Panc1 (cell line): ENCODE results near the gene ATF7. TPM values are rescaled to one million over a fixed set of nuclear protein-coding genes. Genes with fewer than 3 reads are reported as not detected.

Experiments
- ATAC-seq: fragments of 200-7000 bp; cut with Tn5 transposase; 2 replicates; pipeline ENCODE4 v1.9.1; 2020; ENCODE audit warnings: mild to moderate bottlenecking, moderate library complexity
- BruUV-seq: library from RNA; stranded (reverse); fragments of 400-500 nt; replicated peaks from 2 replicates; lab custom pipeline; 2021; lab: Mats Ljungman, UMichigan
- CTCF ChIA-PET: fragments of 300-600 bp; sonication (Branson Sonifier 250); formaldehyde crosslinking; loops from one replicate; lab custom pipeline; 2022; ENCODE audit warnings: antibody characterized with exemption; lab: Charles Lee
- POLR2A ChIA-PET: fragments of 300-600 bp; sonication (Branson Sonifier 250); formaldehyde crosslinking; loops from one replicate; lab custom pipeline; 2022; ENCODE audit warnings: antibody characterized with exemption; lab: Charles Lee
- DNase-seq: peaks from one replicate; pipeline ENCODE4 v3.0.0-alpha.2; 2010; ENCODE audit warnings: low read depth, low spot score
- H3K27ac ChIP-seq: 2 replicates; pipeline ENCODE4 v1.5.1; 2011; ENCODE audit warnings: mild to moderate bottlenecking, low read length, inconsistent platforms
- H3K27me3 ChIP-seq: fragments of 200-500 bp; sonication (Bioruptor generic); 2 replicates; pipeline ENCODE4 v1.6.0; 2014; ENCODE audit warnings: low read length, inconsistent platforms; ENCODE audit not compliant: control insufficient read depth, insufficient read depth
- H3K36me3 ChIP-seq: fragments of 200-500 bp; sonication (Bioruptor generic); 2 replicates; pipeline ENCODE4 v1.5.1; 2014; ENCODE audit warnings: inconsistent platforms, mild to moderate bottlenecking, low read length, moderate library complexity; ENCODE audit not compliant: control insufficient read depth, insufficient read depth
- H3K4me1 ChIP-seq: 2 replicates; pipeline ENCODE4 v1.5.1; 2011; ENCODE audit warnings: inconsistent platforms, mild to moderate bottlenecking, low read length, moderate library complexity; ENCODE audit not compliant: control insufficient read depth, insufficient read depth
- H3K4me3 ChIP-seq, 2 experiments: 2 replicates each; pipeline ENCODE4 v1.5.1; 2011 to 2012; ENCODE audit warnings: low read depth in 2 of 2, low read length in 2 of 2, mild to moderate bottlenecking in 2 of 2, inconsistent platforms in 1 of 2, moderate library complexity in 1 of 2
- H3K9me3 ChIP-seq: fragments of 200-500 bp; sonication (Bioruptor generic); 2 replicates; pipeline ENCODE4 v1.5.1; 2014; ENCODE audit warnings: low read depth, mild to moderate bottlenecking, inconsistent platforms, low read length, moderate library complexity; ENCODE audit not compliant: control insufficient read depth, insufficient read depth
- POLR2AphosphoS5 ChIP-seq: IDR thresholded peaks from 2 replicates; pipeline ENCODE4 v1.6.1; 2012; ENCODE audit warnings: mild to moderate bottlenecking, low read depth, low read length, moderate library complexity
- REST ChIP-seq, 2 experiments: IDR thresholded peaks; 2 replicates each; pipeline ENCODE4 v1.6.1; 2011 to 2012; ENCODE audit warnings: low read depth in 2 of 2, control low read depth in 1 of 2, low read length in 1 of 2, mild to moderate bottlenecking in 1 of 2, moderate library complexity in 1 of 2; ENCODE audit not compliant: insufficient read depth in 1 of 2
- SIN3A ChIP-seq: IDR thresholded peaks from 2 replicates; pipeline ENCODE4 v1.6.1; 2012; ENCODE audit warnings: low read depth, mild to moderate bottlenecking, low read length, moderate library complexity, borderline replicate concordance; ENCODE audit not compliant: insufficient read depth
- TCF7L2 ChIP-seq: IDR thresholded peaks from 2 replicates; pipeline ENCODE4 v1.6.1; 2011; ENCODE audit warnings: mild to moderate bottlenecking, low read depth, low read length, inconsistent platforms
- in situ Hi-C: cut with HindIII; loops from 2 replicates; pipeline ENCODE4 v1.10.0; 2016; ENCODE audit warnings: low sequenced_read_pairs, low pct_unique_long_range_greater_than_20kb
- intact Hi-C: fragments of 100-400 bp; cut with micrococcal nuclease; formaldehyde crosslinking; loops from one replicate; pipeline ENCODE4 v1.10.0; 2022; ENCODE audit not compliant: unreplicated experiment
- total RNA-seq: library from RNA; stranded (reverse); gene quantifications from one replicate; pipeline ENCODE4 v1.2.1, GENCODE V29; 2021; ENCODE audit not compliant: unreplicated experiment
- TF ChIP-seq, protein P1 (sequence below): fragments of 450-650 bp; IDR thresholded peaks from 2 replicates; pipeline ENCODE4 v1.5.1; 2017; ENCODE audit warnings: mild to moderate bottlenecking

Gene ATF7
- total RNA-seq, 1 experiment from 2014 or later, result 29.5 TPM

DNA sequence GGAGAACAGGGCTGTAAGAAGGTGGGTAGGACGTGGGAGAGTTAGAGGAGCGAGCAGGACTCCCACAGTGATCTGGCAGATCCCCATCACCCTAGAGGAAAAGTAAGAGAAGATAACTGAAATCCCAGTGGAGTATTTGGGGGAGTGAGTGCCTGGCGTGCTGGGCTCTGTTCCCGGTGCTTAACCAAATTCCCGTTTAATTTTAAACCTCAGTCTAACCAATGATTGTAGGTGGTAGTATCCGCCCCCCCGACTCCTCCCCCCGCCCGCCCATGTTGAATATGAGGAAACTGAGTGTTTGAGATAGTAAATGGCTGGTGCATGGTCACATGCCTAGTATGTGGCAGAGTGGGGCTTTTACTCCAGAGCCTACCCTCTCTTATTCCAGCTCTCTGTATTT is 123.9 kb downstream of the ATF7 start:
- H3K27ac ChIP-seq, result peak overlapping the region; percentile 98
- H3K27me3 ChIP-seq, result no peaks in the 10 kb centered on the region
- in situ Hi-C loops (no loop called here), intact Hi-C loops (no loop called here)
- no peak for TF ChIP-seq REST (IDR thresholded peaks at IDR 0.05; ENCODE audit: insufficient read depth in 1 of 2, low read depth in 2 of 2, low read length in 1 of 2)
- TF ChIP-seq TCF7L2, result no peak
- POLR2A ChIA-PET, result no interaction called here
- DNase-seq (no peak), ATAC-seq (no peak)
- CTCF ChIA-PET, result no interaction called here
- no TSS peak for BruUV-seq
- no peaks in the 10 kb centered on the region for H3K9me3 ChIP-seq
- peak overlapping the region; percentile 66 to 80 for H3K4me3 ChIP-seq
- peaks cover 34% of the 10 kb centered on the region for H3K4me1 ChIP-seq
- no peaks in the 10 kb centered on the region; the same call in none of the 2 replicates for H3K36me3 ChIP-seq

GRCh38 chr12:53501615-53502181 is 124.5 kb downstream of the ATF7 start:
- POLR2A ChIA-PET, result interaction anchor here (1.0 to 1.2 kb wide), 3 partner anchors 14 to 80 kb away, joined by 3 to 6 read pairs (median 3); no protein-coding TSS in a partner anchor
- intact Hi-C loops, result no loop called here
- no peaks in the 10 kb centered on the region for H3K27me3 ChIP-seq
- H3K4me1 ChIP-seq, result peaks cover 35% of the 10 kb centered on the region
- peak overlapping the region; percentile 66 to 80 for H3K4me3 ChIP-seq
- ATAC-seq (no peak), DNase-seq (no peak)
- TF ChIP-seq REST (IDR thresholded peaks at IDR 0.05; ENCODE audit: insufficient read depth in 1 of 2, low read depth in 2 of 2, low read length in 1 of 2) (no peak), SIN3A (no peak), TCF7L2 (no peak), POLR2AphosphoS5 (peak; percentile 18; the same call in 1 of the 2 replicates)
- TF ChIP-seq, protein P1, sequence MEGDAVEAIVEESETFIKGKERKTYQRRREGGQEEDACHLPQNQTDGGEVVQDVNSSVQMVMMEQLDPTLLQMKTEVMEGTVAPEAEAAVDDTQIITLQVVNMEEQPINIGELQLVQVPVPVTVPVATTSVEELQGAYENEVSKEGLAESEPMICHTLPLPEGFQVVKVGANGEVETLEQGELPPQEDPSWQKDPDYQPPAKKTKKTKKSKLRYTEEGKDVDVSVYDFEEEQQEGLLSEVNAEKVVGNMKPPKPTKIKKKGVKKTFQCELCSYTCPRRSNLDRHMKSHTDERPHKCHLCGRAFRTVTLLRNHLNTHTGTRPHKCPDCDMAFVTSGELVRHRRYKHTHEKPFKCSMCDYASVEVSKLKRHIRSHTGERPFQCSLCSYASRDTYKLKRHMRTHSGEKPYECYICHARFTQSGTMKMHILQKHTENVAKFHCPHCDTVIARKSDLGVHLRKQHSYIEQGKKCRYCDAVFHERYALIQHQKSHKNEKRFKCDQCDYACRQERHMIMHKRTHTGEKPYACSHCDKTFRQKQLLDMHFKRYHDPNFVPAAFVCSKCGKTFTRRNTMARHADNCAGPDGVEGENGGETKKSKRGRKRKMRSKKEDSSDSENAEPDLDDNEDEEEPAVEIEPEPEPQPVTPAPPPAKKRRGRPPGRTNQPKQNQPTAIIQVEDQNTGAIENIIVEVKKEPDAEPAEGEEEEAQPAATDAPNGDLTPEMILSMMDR, result no peak
- CTCF ChIA-PET, result interaction anchor here (0.6 kb wide), 1 partner anchor 51 kb away, joined by 5 read pairs; no protein-coding TSS in a partner anchor
- peak overlapping the region; percentile 98 for H3K27ac ChIP-seq
- H3K36me3 ChIP-seq, result no peaks in the 10 kb centered on the region; the same call in none of the 2 replicates
- in situ Hi-C loops, result no loop called here
- TSS peak; percentile 79 for BruUV-seq
- H3K9me3 ChIP-seq, result no peaks in the 10 kb centered on the region
